GM11168 (cell line): ENCODE data around the gene ABHD4.

Experiments used
- in situ Hi-C: fragments of 300-500 bp; cut with MboI; formaldehyde crosslinking; loops from one replicate; pipeline ENCODE4 v1.12.0; 2022; ENCODE audit warnings: low sequenced_read_pairs; ENCODE audit not compliant: unreplicated experiment

ABHD4 gene, protein sequence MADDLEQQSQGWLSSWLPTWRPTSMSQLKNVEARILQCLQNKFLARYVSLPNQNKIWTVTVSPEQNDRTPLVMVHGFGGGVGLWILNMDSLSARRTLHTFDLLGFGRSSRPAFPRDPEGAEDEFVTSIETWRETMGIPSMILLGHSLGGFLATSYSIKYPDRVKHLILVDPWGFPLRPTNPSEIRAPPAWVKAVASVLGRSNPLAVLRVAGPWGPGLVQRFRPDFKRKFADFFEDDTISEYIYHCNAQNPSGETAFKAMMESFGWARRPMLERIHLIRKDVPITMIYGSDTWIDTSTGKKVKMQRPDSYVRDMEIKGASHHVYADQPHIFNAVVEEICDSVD

GRCh38 chr14:22598099-22598895, at the start of gene ABHD4:
Gene ABHD4, plus strand, starts transcription at chr14:22598300. Its CDS starts 7 bp downstream, at chr14:22598307.
- in situ Hi-C loops, result no loop called here

GRCh38 chr14:22549324-22549962, 48.7 kb upstream of the ABHD4 start:
- in situ Hi-C loops, result no loop called here

- in situ Hi-C loops, result loop anchor here (5.0 kb wide), 1 partner anchor 48 kb away; no protein-coding TSS in a partner anchor
Observed at GRCh38 chr14:22549981-22550673, 48.0 kb upstream of the ABHD4 start.

DNA sequence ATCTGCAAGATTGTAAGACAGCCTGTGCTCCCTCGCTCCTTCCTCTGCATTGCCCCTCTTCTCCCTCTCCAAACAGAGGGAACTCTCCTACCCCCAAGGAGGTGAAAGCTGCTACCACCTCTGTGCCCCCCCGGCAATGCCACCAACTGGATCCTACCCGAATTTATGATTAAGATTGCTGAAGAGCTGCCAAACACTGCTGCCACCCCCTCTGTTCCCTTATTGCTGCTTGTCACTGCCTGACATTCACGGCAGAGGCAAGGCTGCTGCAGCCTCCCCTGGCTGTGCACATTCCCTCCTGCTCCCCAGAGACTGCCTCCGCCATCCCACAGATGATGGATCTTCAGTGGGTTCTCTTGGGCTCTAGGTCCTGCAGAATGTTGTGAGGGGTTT, 46.5 kb upstream of the ABHD4 start:
- in situ Hi-C loops, result loop anchor here (5.0 kb wide), 1 partner anchor 49 kb away; no protein-coding TSS in a partner anchor

DNA sequence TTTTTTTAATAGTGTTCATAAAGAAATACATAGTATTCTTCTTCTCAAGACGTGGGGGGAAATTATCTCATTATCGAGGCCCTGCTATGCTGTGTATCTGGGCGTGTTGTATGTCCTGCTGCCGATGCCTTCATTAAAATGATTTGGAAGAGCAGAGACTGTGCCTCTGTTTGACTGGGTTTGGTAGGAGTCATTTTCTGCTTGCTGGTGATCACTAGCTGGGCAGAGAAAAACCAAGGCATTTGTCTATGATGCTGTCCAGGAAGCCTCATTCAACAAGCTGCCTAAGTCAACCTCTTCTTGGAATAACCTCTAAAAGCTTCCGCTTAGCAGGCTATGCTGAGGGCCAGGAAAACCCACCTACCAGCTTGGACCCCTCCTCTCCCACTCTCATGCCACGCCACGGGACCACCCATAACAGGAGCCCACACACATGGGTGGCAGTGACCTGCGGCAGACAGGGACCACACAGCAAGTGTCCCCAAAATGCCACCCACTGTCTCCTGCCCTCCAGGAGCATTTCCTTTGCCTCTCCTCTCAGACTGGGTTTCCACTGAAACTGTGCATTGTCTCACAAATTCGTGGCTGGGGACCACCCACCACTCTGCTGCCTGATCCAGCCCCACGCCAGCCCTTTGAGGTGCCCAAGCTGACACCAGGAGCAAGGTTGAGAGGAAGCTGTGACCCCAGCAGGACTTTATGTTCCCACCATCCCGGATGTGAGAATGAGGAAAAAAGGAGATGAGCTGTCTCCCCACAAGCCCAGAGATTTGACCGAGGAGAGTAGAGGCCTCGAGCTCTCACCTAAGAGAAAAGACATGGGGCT, 45.9 kb upstream of the ABHD4 start:
- in situ Hi-C loops, result loop anchor here (5.0 kb wide), 1 partner anchor 50 kb away; no protein-coding TSS in a partner anchor

DNA sequence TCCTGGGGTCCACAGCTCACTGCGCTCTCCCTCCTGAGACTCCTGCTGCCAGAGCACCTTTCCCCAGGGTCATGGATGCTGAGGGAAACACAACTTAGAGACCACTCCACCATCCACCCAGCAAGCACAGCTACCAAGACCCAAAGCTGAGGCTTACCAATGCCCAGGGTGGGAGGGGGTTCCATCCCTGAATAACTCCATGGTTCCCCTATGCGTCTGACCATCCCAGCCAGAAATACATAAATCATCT, 45.3 kb upstream of the ABHD4 start:
- in situ Hi-C loops, result loop anchor here (5.0 kb wide), 1 partner anchor 50 kb away; no protein-coding TSS in a partner anchor

GRCh38 chr14:22553445-22553844, 44.7 kb upstream of the ABHD4 start:
- in situ Hi-C loops, result loop anchor here (5.0 kb wide), 1 partner anchor 51 kb away; no protein-coding TSS in a partner anchor

DNA sequence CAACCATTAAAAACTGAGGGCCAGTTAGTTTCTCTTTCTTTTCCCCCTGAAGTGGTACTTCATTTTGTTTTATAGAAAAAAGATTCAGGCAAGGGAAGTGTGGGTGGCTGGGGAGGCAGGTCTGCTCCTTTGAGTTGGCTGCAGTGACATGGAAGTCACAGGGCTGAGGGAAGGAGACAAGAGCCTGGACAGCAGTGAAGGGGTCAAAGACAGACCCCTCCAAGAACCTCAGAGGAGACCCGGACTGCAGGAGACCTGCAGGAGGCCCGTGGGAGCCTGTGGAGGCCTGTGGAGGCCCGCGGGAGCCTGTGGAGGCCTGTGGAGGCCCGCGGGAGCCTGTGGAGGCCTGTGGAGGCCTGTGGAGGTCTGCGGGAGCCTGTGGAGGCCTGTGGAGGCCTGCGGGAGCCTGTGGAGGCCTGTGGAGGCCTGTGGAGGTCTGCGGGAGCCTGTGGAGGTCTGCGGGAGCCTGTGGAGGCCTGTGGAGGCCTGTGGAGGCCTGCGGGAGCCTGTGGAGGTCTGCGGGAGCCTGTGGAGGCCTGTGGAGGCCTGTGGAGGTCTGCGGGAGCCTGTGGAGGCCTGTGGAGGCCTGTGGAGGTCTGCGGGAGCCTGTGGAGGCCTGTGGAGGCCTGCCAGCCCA, 44.1 kb upstream of the ABHD4 start:
- in situ Hi-C loops, result loop anchor here (5.0 kb wide), 1 partner anchor 52 kb away; no protein-coding TSS in a partner anchor

GRCh38 chr14:22554498-22555383, 43.4 kb upstream of the ABHD4 start:
- in situ Hi-C loops, result loop anchor here (5.0 kb wide), 2 partner anchors 52 to 162 kb away; no protein-coding TSS in a partner anchor

DNA sequence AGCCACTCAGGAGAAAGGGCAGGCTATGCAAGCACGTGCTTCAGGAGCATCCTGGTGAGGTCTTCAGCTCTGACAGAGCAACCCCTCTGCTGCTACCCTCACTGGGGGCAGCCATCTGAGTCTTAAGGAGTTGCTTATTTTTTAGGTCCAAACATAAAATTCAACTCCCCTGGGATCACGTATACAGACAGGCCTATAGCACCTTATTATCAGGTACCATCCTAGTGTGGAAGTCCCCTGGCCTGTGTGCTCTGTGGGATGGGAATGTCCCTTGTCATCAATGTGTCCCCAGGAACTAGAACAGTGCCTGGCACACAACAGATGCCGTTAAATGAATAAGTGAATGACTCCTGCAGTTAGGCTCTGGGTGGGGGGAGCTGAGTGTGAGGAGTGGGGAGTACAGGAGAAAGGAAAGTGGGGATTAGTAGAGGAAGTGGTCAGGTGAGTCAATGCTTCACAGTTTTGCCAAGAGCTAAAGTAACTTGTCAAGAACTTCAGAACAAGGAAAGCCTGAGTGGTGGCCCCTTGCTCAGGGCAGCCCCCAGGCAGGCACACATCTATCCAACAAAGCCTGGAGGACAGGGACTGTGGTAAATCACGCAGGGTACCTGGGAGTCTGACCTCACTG, 42.6 kb upstream of the ABHD4 start:
- in situ Hi-C loops, result loop anchor here (5.0 kb wide), 1 partner anchor 163 kb away; no protein-coding TSS in a partner anchor

DNA sequence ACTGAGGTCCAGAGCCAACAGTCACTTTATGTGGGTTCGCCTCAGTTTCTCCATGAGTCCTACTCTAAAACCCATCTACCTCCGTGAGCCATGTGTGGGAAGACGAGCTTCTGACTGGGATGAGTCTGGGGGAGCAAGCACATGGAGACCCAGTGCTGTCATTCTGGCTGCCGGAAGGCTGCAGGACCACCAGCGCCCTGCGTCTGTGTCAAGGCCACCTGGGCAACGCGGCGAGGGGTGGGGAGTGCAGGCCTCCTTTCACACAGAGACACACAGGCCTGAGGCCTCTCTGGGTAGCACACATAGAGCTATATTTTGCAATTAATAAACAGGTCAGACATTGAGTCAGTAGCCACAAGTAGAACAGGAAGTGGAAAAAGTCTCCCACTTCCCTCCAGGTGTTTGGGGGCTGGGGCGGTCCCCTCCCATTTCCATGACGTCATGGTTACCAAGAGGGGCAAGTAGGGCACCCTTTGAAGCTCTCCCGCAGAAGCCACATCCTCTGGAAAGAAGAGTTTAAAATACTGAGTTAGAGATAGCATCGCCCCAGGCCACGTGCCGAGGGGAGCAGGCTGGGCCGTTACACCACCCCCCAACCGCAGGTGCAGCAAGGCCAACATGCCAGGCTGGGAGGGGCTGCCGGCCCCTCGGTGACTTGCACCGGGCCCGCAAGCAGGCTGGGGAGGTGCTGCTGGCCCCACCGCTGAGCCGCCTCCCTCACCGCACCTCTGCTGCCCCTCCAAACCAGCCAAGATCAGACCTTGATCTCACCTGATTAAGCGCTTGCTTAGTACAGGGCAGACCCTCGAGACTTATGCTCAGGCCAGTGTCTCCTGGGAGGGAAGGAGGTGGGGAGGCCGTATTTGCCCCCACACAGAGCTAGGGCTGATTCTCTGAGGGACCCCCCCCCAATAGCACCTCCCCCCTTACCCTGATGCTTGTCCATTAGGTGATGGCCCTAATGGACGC, 41.8 kb upstream of the ABHD4 start:
- in situ Hi-C loops, result loop anchor here (5.0 kb wide), 1 partner anchor 164 kb away; no protein-coding TSS in a partner anchor

DNA sequence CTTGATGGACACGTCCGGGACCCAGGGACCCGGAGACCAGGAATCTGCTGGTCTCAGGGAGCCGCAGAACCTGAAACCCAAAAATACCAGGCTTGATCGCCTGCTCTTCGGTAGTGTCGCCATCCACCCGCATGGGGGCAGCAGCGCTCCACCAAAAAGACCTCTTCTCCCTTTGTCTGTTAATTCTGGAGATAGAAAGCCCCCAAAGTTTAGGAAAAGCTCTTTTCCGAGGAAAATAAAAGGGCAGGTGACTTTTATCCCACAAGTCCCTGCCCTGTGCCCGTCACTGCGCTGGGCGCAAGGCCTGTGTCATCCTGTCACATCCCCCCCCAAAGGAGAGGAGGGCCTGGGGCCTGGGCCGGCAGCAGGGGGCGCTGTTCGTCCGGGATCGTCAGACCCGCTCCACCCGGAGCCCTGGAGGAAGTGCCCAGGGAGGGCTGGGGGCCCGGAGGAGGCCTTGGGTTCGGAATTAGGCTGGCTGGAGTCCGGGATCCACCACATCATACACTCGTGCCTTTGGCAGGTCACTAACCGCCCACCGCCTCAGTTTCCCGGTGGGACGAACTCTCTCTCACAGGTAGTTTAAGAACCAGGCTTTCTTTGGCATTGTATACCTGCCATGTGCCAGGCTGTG, 41.0 kb upstream of the ABHD4 start:
- in situ Hi-C loops, result loop anchor here (5.0 kb wide), 1 partner anchor 165 kb away; no protein-coding TSS in a partner anchor

GRCh38 chr14:22557846-22558220, 40.3 kb upstream of the ABHD4 start:
- in situ Hi-C loops, result loop anchor here (5.0 kb wide), 1 partner anchor 166 kb away; no protein-coding TSS in a partner anchor

GRCh38 chr14:22558221-22558913, 39.7 kb upstream of the ABHD4 start:
- in situ Hi-C loops, result loop anchor here (5.0 kb wide), 1 partner anchor 166 kb away; no protein-coding TSS in a partner anchor

DNA sequence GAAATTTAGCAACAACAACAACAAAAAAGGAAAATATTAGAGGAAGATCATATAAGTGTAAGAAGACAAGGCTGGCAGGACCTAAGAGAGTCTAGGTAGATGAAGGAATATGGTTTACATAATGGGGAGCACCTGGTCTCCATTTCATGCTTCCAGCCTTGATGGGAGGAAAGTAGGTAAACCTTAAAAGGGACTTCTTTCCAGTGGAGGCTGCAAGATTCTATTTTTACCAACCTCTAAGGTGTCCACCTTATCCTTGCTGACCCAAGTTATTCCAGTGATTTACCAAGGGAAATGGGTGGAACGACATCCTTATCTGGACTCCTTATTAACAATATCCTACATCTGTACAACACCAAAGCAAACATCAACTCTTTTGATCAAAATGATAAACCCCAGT, 39.1 kb upstream of the ABHD4 start:
- in situ Hi-C loops, result loop anchor here (5.0 kb wide), 1 partner anchor 167 kb away; no protein-coding TSS in a partner anchor
